GM11168 (cell line): Measurements from ENCODE around the gene THY1.
"Not testable (repeated sequence)": the region's sequence is repeated elsewhere in the genome, so short reads cannot be mapped to it uniquely, and the experiment has no call there.

ENCODE experiments used
- in situ Hi-C: fragments of 300-500 bp; cut with MboI; formaldehyde crosslinking; loops from one replicate; pipeline ENCODE4 v1.12.0; 2022; ENCODE audit warnings: low sequenced_read_pairs; ENCODE audit not compliant: unreplicated experiment

The THY1 gene

GRCh38 chr11:119389611-119390254 is 33.2 kb downstream of the THY1 start:
- in situ Hi-C loops = no loop called here

GRCh38 chr11:119388103-119388502 is 34.9 kb downstream of the THY1 start:
- in situ Hi-C loops = no loop called here

- in situ Hi-C loops = no loop called here
Measured at GRCh38 chr11:119384332-119384731, 38.6 kb downstream of the THY1 start.

GRCh38 chr11:119382513-119382912 is 40.5 kb downstream of the THY1 start:
- in situ Hi-C loops = not testable (repeated sequence)

GRCh38 chr11:119382101-119382500 is 40.9 kb downstream of the THY1 start:
- in situ Hi-C loops = no loop called here

- in situ Hi-C loops = no loop called here
Measured at GRCh38 chr11:119381181-119381988, 41.6 kb downstream of the THY1 start, which contains the start of gene USP2. Gene USP2 (minus strand): TSS chr11:119381690. CDS start chr11:119373480, 8,210 bp downstream.

GRCh38 chr11:119380827-119381180 is 42.2 kb downstream of the THY1 start:
- in situ Hi-C loops = no loop called here

- in situ Hi-C loops = no loop called here
Measured at GRCh38 chr11:119380160-119380826, 42.7 kb downstream of the THY1 start.

- in situ Hi-C loops = no loop called here
Measured at GRCh38 chr11:119378851-119379465, 44.0 kb downstream of the THY1 start.

- in situ Hi-C loops = no loop called here
Measured at GRCh38 chr11:119377961-119378667, 44.9 kb downstream of the THY1 start.

GRCh38 chr11:119377112-119377901 is 45.7 kb downstream of the THY1 start:
- in situ Hi-C loops = no loop called here

- in situ Hi-C loops = no loop called here
Measured at GRCh38 chr11:119376197-119376847, 46.6 kb downstream of the THY1 start.

GRCh38 chr11:119375337-119376196 is 47.4 kb downstream of the THY1 start:
- in situ Hi-C loops = no loop called here

- in situ Hi-C loops = no loop called here
Measured at GRCh38 chr11:119374632-119375336, 48.2 kb downstream of the THY1 start.

- in situ Hi-C loops = no loop called here
Measured at GRCh38 chr11:119373921-119374631, 48.9 kb downstream of the THY1 start.

- in situ Hi-C loops = no loop called here
Measured at GRCh38 chr11:119373059-119373920, 49.7 kb downstream of the THY1 start.
